Tibial nerve (tissue), 4 donors: ENCODE measurements around the gene PAQR4. TPM values are rescaled to one million over a fixed set of nuclear protein-coding genes. Genes with fewer than 3 reads are reported as not detected.
"Not testable (repeated sequence)": the region's sequence is repeated elsewhere in the genome, so short reads cannot be mapped to it uniquely, and the experiment has no call there.

Experiments used
- DNase-seq, 2 donors: peaks; one replicate each; pipeline ENCODE4 v3.0.0-alpha.2; 2019; ENCODE audit warnings: low spot score in 2 of 2
- H3K27ac ChIP-seq, 4 donors: fragments of 200-600 bp; sonication (generic) in 3 of 4; one replicate each; pipeline ENCODE4 v1.5.1; 2017 to 2019; ENCODE audit warnings: mild to moderate bottlenecking in 1 of 4
- H3K27me3 ChIP-seq, 2 donors: fragments of 200-600 bp; sonication (generic) in 1 of 2; one replicate each; pipeline versions ENCODE4 v1.5.1 to v1.6.0; 2017 to 2019
- H3K36me3 ChIP-seq, 3 donors: fragments of 200-600 bp; sonication (generic); one replicate each; pipeline ENCODE4 v1.5.1; 2018 to 2019
- H3K4me1 ChIP-seq, 4 donors: fragments of 200-600 bp; sonication (generic) in 3 of 4; one replicate each; pipeline ENCODE4 v1.5.1; 2017 to 2019
- H3K4me3 ChIP-seq, 4 donors: fragments of 200-600 bp; sonication (generic) in 3 of 4; one replicate each; pipeline ENCODE4 v1.5.1; 2017 to 2019; ENCODE audit warnings: mild to moderate bottlenecking in 1 of 4, moderate library complexity in 1 of 4
- H3K9me3 ChIP-seq, 4 donors: fragments of 200-600 bp; sonication (generic) in 3 of 4; one replicate each; pipeline ENCODE4 v1.5.1; 2017 to 2019
- EP300 ChIP-seq, 2 donors: sonication (generic); formaldehyde crosslinking; IDR thresholded peaks; one replicate each; pipeline ENCODE4 v1.6.1; 2017; ENCODE audit warnings: antibody characterized with exemption in 2 of 2, mild to moderate bottlenecking in 1 of 2
- POLR2A ChIP-seq, 2 donors: fragments of 450-650 bp; IDR thresholded peaks; one replicate each; pipeline ENCODE4 v1.6.1; 2017; ENCODE audit warnings: antibody characterized with exemption in 2 of 2, mild to moderate bottlenecking in 2 of 2, moderate library complexity in 2 of 2
- WGBS, 2 donors: methylation state at CpG; one replicate each; pipeline ENCODE4 v1.1.5; 2018; 5-methylcytosine and 5-hydroxymethylcytosine counted together
- total RNA-seq, 4 donors: library from RNA; depleted of rRNA; stranded (reverse); fragments of >200 nt; gene quantifications; one replicate each; pipeline ENCODE4 v1.1.0, GENCODE V29; 2016
- TF ChIP-seq, protein P1 (sequence below), 5 experiments: fragments of 200-600 bp in 3 of 5; fragments of 450-650 bp in 2 of 5; sonication (generic) in 3 of 5; IDR thresholded peaks; one replicate each; pipeline ENCODE4 v1.5.1; 2016 to 2019; ENCODE audit warnings: antibody characterized with exemption in 5 of 5, mild to moderate bottlenecking in 3 of 5, moderate library complexity in 2 of 5

Gene PAQR4
- total RNA-seq, 4 donors from 2014 or later = 5.1 to 15.0 (median 7.9) TPM

DNA sequence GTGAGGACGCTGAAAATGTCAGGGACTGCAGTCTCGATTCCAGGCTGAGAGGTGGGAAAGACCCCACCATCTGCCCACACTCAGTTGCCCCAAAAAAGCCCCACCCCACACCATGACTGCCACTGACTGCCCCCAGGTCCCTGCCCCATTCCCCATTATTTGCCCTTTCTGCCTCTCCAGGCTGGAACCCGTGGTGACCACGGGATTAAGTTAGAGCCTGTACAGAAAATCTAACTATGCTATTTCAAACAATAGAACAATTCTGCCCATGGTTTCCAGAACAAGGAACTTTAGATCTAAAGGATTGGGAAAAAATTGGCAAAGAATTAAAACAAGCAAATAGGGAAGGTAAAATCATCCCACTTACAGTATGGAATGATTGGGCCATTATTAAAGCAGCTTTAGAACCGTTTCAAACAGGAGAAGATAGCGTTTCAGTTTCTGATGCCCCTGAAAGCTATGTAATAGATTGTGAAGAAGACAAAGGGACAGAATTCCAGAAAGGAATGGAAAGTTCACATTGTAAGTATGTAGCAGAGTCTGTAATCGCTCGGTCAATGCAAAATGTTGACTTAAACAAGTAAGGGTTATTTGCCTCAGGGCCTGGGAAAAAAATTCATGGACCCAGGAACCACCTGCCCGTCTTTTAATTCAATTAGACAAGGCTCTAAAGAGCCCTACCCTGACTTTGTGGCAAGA, 43.0 kb upstream of the PAQR4 start:
- TF ChIP-seq POLR2A (IDR thresholded peaks at IDR 0.05) (no peak), EP300 (IDR thresholded peaks at IDR 0.05) (no peak)
- TF ChIP-seq, protein P1, sequence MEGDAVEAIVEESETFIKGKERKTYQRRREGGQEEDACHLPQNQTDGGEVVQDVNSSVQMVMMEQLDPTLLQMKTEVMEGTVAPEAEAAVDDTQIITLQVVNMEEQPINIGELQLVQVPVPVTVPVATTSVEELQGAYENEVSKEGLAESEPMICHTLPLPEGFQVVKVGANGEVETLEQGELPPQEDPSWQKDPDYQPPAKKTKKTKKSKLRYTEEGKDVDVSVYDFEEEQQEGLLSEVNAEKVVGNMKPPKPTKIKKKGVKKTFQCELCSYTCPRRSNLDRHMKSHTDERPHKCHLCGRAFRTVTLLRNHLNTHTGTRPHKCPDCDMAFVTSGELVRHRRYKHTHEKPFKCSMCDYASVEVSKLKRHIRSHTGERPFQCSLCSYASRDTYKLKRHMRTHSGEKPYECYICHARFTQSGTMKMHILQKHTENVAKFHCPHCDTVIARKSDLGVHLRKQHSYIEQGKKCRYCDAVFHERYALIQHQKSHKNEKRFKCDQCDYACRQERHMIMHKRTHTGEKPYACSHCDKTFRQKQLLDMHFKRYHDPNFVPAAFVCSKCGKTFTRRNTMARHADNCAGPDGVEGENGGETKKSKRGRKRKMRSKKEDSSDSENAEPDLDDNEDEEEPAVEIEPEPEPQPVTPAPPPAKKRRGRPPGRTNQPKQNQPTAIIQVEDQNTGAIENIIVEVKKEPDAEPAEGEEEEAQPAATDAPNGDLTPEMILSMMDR (IDR thresholded peaks at IDR 0.05) = no peak
- peak overlapping the region in 2 of 4 donors; percentile 50 to 75 for H3K27ac ChIP-seq
- no peaks in the 10 kb centered on the region for H3K9me3 ChIP-seq
- DNase-seq = no peak
- H3K4me1 ChIP-seq = peaks cover 0 to 26% (median 6%) of the 10 kb centered on the region in 4 donors
- 42 to 51% methylated on average over 9 of the region's 9 CpGs for WGBS, 2 donors
- peaks cover 0 to 50% (median 0%) of the 10 kb centered on the region in 3 donors for H3K36me3 ChIP-seq
- H3K27me3 ChIP-seq = no peaks in the 10 kb centered on the region
- H3K4me3 ChIP-seq = no peak overlapping the region

DNA sequence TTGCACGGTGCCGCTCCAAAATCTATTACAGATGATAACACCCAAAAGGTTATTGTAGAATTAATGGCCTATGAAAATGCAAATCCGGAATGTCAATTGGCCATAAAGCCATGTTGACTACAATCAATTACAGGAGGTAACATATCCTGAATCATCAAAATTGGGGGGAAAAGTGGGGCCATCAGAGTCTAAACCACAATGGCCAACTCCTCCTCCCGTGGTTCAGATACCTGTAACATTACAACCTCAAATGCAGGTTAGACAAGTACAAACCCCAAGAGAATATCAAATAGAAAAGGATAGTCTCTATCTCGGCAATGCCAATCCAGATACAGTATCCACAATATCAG, 42.5 kb upstream of the PAQR4 start:
- Histone ChIP-seq H3K9me3 (no peaks in the 10 kb centered on the region), H3K36me3 (peaks cover 0 to 51% (median 0%) of the 10 kb centered on the region in 3 donors), H3K27me3 (no peaks in the 10 kb centered on the region), H3K27ac (peak overlapping the region in 2 of 4 donors; percentile 8 to 75), H3K4me3 (peak overlapping the region in 2 of 4 donors; percentile 10 to 23), H3K4me1 (peaks cover 0 to 26% (median 6%) of the 10 kb centered on the region in 4 donors)
- TF ChIP-seq EP300 (IDR thresholded peaks at IDR 0.05) (no peak), POLR2A (IDR thresholded peaks at IDR 0.05) (no peak)
- TF ChIP-seq, protein P1 (IDR thresholded peaks at IDR 0.05) = no peak
- 74 to 79% methylated on average over 5 of the region's 5 CpGs for WGBS, 2 donors
- DNase-seq = no peak

DNA sequence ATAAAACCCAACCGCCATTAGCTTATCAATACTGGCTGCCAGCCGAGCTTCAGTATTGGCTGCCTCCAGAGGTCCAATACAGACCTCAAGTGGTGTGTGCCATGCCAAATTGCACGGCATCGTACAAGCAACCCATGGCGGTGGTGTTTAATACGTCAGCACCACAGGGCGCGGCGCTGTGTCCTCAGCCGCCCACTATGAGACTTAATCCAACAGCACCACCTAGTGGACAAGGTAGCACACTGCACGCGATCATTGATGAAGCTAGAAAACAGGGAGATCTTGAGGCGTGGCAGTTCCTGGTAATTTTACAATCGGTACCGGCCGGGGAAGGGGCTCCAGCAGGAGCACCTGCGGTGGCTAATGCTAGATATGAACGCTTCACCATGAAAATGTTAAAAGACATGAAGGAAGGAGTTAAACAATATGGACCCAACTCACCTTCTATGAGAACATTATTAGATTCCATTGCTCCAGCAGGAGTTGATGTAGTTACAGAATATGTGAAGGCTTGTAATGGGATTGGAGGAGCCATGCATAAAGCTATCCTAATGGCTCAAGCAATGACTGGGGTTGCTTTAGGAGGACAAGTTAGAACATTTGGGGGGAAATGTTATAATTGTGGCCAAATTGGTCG, 42.0 kb upstream of the PAQR4 start:
- WGBS, 2 donors = 6 to 10% methylated on average over 19 of the region's 19 CpGs
- Histone ChIP-seq H3K36me3 (peaks cover 0 to 48% (median 0%) of the 10 kb centered on the region in 3 donors), H3K4me3 (peak overlapping the region in 2 of 4 donors; percentile 10 to 23), H3K27ac (peak overlapping the region in 2 of 4 donors; percentile 8 to 75), H3K27me3 (no peaks in the 10 kb centered on the region), H3K9me3 (no peaks in the 10 kb centered on the region), H3K4me1 (peaks cover 0 to 26% (median 6%) of the 10 kb centered on the region in 4 donors)
- TF ChIP-seq POLR2A (IDR thresholded peaks at IDR 0.05) = no peak
- TF ChIP-seq, protein P1 (IDR thresholded peaks at IDR 0.05) = peak; percentile 93 to 97 (median 95)
- TF ChIP-seq EP300 (IDR thresholded peaks at IDR 0.05) = peak in 1 of 2 donors; percentile 32
- DNase-seq = peak; percentile 87 to 95

DNA sequence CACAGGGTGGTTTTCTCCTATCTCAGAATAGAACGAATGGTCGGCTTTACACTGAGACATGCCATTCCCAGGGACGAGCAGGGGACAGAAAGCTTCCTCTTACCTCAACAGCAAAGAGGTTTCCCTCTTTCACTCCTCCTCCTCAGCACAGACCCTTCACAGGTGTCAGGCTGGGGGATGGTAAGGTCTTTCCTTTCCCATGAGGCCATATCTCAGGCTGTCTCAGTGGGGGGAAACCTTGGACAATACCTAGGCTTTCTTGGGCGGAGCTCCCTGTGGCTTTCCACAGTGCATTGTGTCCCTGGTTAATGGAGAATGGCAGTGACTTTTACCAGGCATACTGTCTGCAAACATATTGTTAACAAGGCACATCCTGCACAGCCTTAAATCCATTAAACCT, 41.0 kb upstream of the PAQR4 start:
- not testable (repeated sequence) for H3K9me3 ChIP-seq, H3K4me3 ChIP-seq, H3K27ac ChIP-seq, H3K27me3 ChIP-seq, DNase-seq
- Histone ChIP-seq H3K4me1 (peaks cover 0 to 26% (median 6%) of the 10 kb centered on the region in 4 donors), H3K36me3 (peaks cover 0 to 47% (median 4%) of the 10 kb centered on the region in 3 donors)
- WGBS, 2 donors = 75 to 81% methylated on average over 4 of the region's 4 CpGs

DNA sequence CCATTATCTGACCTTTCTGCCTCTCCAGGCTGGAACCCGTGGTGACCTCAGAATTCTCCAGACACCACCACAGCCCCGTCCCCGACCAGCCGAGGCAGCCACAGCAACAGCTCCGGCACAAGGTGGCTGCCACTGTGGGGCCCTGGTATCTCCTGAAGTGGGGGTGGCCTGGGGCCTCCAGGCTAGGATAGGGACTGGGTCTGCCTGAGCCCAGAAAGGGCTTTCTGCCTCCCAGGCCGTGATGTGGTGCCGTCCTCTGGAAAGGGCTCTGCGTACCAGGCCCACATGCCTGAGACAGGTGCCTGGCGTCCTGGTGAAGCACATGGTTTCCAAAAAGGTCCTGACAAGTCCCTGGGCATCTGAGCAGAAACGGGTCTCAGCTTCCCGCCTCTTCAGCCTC, 40.4 kb upstream of the PAQR4 start:
- 76 to 82% methylated on average over 6 to 10 of the region's 11 CpGs for WGBS, 2 donors

More for the DNA sequence above, 40.4 kb upstream of the PAQR4 start:
- H3K4me3 ChIP-seq = no peak overlapping the region
- DNase-seq = no peak
- H3K36me3 ChIP-seq = peaks cover 0 to 51% (median 9%) of the 10 kb centered on the region in 3 donors
- H3K4me1 ChIP-seq = peaks cover 0 to 26% (median 6%) of the 10 kb centered on the region in 4 donors
- TF ChIP-seq EP300 (IDR thresholded peaks at IDR 0.05) (no peak), POLR2A (IDR thresholded peaks at IDR 0.05) (no peak)
- TF ChIP-seq, protein P1 (IDR thresholded peaks at IDR 0.05) = no peak
- no peak overlapping the region for H3K27ac ChIP-seq
- H3K27me3 ChIP-seq = no peaks in the 10 kb centered on the region
- H3K9me3 ChIP-seq = no peaks in the 10 kb centered on the region
